Measurements from ENCODE around the gene CAPN14.

The CAPN14 gene, protein sequence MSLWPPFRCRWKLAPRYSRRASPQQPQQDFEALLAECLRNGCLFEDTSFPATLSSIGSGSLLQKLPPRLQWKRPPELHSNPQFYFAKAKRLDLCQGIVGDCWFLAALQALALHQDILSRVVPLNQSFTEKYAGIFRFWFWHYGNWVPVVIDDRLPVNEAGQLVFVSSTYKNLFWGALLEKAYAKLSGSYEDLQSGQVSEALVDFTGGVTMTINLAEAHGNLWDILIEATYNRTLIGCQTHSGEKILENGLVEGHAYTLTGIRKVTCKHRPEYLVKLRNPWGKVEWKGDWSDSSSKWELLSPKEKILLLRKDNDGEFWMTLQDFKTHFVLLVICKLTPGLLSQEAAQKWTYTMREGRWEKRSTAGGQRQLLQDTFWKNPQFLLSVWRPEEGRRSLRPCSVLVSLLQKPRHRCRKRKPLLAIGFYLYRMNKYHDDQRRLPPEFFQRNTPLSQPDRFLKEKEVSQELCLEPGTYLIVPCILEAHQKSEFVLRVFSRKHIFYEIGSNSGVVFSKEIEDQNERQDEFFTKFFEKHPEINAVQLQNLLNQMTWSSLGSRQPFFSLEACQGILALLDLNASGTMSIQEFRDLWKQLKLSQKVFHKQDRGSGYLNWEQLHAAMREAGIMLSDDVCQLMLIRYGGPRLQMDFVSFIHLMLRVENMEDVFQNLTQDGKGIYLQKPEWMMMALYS

GRCh38 chr2:31217465-31218200, at the start of gene CAPN14:
TSS of gene CAPN14 (minus strand) at chr2:31217515. CDS start at chr2:31205447, 12,068 bp downstream.
- ATAC-seq, result peak in 1 of 2 donors; percentile 33

DNA sequence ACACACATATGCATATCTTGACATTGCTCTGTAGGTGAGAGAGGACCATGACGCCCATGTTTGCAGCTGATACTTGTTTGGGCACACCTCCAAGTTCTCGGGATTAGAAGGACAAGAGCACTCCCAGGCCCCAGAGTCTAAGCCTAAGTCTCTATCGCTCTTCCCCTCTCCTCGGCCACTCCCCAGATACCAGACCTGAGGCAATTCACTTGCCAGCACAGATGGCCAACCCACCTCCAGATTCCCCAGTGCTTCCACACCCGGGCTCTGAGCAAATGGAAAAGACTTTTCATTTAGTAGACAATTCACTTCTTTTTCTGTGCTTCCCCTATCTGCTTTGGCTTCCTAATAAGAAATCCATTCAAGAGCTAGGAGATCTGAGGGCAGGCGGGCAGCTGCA, 49.5 kb upstream of the CAPN14 start:
- no peak for ATAC-seq

DNA sequence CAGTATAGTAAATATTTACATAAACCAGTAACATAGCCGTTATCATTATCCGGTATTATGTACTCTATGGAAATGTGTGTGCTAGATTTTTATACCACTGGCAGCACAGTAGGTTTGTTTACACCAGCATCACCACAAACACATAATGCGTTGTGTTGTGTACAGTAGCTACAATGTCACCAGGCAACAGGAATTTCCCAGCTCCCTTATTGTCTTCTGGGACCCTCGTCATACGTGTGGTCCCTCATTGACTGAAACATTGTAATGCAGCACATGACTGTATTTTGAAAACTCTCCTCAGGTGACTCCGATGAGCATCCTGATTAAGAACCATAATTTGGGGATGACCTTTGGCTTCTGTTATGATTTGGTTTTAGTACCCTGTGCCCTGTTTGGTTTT, 47.9 kb upstream of the CAPN14 start:
- ATAC-seq, result no peak

DNA sequence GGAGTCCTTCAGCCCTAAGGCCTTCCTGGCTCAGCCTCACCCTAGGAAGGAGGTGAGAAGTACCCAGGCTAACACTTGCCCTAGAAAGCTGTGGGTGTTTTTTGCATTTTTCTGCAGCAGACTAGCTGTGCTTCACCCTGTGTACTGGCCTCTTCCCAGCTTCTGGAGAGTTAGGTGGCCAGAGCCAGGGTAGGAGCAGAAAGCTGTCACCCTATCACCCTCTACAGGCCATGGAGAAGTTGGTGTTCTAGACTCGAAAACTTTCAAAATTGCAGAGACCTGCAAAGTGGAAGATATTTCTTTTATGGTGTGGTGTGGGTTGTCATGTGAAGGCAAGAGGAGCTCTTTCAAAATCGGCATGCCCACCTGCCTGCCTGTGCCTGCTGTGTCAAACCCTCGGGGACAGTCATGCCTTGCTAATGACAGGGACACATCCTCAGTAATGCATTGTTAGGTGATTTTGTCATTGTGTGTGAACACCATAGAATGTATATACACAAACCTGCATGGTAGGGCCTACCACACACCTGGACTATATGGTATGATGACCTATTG, 46.4 kb upstream of the CAPN14 start:
- ATAC-seq, result no peak

DNA sequence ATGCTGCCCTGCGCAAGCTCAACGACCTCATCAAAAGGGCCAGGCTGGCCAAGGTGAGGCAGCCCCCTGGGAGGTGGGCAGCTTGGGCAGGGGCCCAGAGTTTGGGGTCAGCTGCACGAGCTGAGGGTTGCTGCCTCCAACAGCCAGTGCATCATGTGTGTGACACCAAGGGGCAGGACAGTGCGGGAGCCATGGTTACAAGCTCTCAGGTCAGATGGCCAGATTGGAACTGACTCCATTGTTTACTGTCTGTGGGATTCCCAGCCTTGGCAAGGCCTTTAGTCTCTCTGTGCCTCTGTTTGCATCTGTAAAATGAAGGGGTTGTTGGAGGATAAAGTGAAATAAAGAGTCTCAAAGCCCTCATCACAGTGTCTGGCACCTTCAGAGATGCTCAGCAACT, 43.6 kb upstream of the CAPN14 start:
- no peak for ATAC-seq

- ATAC-seq, result no peak
Measured at GRCh38 chr2:31259075-31259474, 41.8 kb upstream of the CAPN14 start.

DNA sequence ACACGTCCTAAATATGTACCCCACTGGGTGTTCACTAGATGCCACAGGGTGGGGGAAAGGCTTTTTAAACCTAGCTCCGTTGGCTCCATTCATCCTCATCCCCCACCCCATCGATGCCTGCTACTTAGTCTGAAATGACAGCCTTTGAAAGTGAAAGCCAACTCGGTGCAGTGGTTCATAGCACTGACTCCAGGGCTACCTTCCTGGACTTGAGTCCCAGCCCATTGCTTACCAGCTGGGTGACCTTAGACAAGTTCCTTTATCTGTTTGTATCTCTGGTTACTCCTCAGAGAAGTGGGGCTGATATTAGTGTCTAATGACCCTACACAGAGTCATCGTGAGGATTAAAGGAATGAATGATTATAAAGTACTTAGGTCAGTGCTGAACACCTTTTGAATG, 41.0 kb upstream of the CAPN14 start:
- ATAC-seq, result no peak

- ATAC-seq, result no peak
Measured at GRCh38 chr2:31256611-31257382, 39.5 kb upstream of the CAPN14 start.

DNA sequence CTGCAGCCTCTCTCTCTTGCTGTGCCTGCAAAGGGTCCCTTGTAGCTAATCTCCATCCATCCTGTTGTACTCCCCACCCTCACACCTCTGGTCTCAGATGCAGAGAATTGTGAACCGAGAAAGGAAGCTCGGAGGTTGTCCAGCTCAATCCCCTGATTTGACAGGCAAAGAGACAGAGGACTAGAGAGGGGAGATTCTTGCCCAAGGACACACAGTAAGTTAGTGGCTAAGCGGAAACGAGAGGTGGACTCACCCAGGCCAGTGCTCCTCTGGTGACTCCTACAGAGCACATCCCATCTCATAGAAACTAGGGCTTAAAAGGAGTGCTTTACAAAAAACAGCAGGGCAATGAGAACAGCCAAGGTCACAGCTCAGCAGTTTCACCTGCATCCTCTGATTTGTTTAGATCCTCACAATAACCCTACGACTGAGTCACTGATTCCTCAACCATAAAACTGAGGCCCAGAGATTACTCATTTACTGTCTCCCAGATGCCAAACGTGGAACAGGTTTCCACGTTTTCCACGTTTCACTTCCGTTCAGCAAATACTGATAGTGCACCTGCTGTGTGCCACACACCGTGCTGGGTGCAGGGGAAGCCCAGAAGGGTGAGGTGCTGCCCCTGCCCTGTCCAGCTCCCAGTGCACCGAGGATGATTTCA, 38.7 kb upstream of the CAPN14 start:
- peak in 1 of 2 donors; percentile 43 for ATAC-seq

DNA sequence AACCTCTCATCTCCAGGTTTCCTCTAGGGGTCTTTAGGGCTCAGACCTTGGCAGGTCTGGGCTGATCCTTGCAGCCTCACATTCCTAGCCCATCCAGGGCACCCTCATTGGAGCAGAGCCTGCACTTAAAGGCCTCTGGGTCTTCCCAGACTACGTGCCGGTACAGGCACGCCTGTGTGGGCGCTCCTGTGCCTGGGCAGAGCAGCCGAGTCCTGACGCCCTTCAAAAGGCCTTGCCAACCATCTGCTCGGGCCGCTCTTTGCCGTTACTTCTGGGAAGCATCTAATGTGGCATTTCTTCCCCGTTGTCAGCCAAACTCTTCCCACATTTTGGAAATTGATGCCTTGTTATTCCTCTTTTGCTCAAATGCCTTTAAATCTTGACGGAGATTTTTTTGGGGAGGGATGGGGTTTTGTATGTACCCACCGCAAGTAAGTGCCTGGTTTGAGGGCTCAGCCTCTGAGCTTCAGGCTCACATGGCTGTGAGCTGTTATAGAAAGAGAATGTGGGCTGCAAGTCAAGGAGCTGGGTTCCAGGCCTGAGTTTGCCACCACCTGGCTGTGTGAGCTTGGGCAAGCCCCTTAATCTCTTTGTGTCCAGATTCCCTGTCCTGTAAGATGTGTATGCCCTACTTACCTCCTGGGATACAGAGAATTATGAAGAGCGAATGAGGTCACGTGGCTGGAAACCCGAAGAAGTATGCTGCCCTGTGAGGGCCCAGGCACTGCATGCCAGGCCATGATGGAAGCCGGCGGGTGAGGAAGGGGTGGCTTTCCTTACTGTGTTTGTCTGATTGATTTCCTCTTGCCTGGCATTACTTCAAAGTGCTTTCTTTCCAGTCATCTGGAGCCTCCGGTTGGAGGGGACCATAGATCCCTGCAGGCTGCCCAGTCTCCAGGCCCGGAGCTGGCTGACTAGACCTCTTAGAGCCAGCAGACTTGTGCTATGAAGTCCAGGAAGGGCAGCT, 37.2 kb upstream of the CAPN14 start:
- ATAC-seq, result no peak

- no peak for ATAC-seq
Measured at GRCh38 chr2:31253356-31254131, 36.2 kb upstream of the CAPN14 start.

GRCh38 chr2:31251851-31252250, 34.5 kb upstream of the CAPN14 start:
- no peak for ATAC-seq

DNA sequence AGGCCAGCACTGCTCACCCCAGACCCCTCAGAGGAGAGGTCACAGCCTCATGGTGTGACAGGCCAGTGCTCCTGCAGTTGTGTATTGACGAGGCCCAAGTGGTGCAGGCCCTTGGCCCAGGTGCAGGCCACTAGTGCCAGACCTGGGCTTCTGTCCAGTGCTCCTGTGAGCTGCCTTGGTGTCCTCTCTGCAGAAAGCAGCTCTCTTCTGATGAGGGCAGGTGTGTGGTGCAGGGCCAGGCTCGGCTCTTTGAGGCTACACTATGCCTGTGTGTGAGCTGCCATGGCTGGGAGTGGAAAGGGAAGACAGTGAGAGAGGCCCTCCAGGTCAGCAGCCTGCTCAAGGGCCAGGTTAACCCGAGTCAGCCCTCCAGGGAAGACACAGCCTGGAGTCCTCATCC, 33.7 kb upstream of the CAPN14 start:
- ATAC-seq, result no peak

DNA sequence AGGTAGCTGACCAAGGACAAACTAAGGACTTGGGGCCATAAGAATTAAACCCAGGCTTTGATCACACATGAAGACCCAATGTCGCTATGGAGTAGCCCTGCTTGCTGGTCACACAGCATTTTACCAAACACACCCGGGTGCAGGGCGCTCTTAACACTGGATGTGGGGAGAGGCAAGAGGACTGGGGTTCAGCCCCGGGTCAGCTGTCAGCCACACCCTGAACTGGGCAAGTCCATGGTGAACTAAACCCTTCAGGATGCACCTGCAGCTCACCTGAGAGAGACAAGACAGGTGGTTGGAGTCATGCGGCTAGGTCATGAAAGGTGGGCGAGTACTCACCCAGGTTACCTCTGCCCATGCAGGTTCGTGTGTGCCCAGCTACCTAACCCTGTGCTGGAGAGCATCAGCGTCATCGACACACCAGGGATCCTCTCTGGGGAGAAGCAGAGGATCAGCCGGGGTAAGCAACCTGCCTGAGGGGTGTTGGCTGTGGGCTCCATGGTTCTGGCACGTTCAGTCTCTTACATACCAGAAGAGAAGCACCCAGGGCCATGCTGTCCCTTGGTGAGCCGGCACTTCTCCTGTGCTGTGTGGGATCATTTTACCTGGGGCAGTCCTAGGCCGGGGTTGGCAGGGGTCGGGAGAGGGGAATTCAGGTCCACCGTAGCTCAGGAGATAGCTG, 31.8 kb upstream of the CAPN14 start:
- ATAC-seq, result no peak

DNA sequence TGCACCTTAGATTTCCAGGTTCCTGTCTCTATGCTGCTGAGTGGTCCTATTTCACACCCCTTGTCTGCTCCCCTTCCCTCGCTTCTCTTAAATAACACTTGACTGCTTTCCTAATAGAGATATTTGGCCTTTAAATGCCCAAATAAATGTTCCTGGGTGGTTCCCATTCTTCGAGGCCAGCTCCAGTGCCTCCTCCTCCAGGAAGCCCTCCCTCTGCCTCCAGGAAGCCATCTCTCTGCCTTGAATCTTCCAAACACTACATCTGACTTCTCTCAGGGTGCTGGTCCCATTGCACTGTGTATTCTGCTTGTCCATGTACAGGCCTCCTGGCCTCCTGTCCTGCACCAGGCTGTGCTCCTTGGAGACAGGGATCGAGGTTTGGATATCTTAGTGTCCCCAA, 30.8 kb upstream of the CAPN14 start:
- ATAC-seq, result no peak

GRCh38 chr2:31247711-31248110, 30.4 kb upstream of the CAPN14 start:
- no peak for ATAC-seq

DNA sequence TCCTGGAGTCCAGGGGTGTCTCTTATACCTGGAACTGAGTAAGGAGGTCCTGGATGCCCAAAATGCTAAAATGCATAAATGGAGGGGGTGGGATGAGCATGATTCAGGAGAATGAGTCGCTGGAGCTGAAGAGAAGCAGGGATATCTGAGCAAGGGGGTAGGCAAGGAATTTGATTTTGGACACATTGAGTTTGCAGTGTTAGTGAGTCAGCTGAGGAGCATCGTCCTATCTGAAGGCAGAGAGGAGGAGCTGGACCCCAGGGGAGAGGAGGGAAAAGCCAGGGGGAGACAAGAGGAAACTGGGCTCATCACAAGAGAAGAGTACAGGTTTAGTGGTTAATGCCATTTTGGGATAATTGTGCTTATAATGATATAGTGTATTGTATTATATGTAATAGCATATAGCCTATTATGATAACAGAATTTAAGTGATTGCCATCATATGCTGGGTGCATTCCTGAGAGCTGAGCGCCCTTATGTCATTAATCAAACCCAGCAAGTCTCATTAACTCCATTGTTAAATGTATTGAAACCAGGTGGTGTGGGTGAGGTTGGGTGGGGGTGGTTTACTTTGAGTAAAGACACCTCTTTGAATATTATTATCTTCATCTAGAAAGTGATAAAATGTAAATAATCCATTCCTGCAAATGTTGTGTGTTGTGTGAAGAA, 29.0 kb upstream of the CAPN14 start:
- no peak for ATAC-seq

- no peak for ATAC-seq
Measured at GRCh38 chr2:31244101-31244500, 26.8 kb upstream of the CAPN14 start.

- no peak for ATAC-seq
Measured at GRCh38 chr2:31243053-31243452, 25.7 kb upstream of the CAPN14 start.

Measured in activated CD4-positive, CD25-positive, alpha-beta regulatory T cell treated with anti-CD3 and anti-CD28 coated beads, Interleukin-2, amount 50 U/mL, for 24 hours (primary cell).